ENCODE measurements around the gene UBE2V1. TPM values are rescaled to one million over a fixed set of nuclear protein-coding genes. Genes with fewer than 3 reads are reported as not detected.
"Not testable (repeated sequence)": the region's sequence is repeated elsewhere in the genome, so short reads cannot be mapped to it uniquely, and the experiment has no call there.

UBE2V1 gene
- total RNA-seq, 6 donors from 2014 or later: 50.3 to 116 (median 69.9) TPM

GRCh38 chr20:50066161-50066834, 46.7 kb downstream of the UBE2V1 start:
- 91 to 98% methylated on average over 9 to 10 of the region's 10 CpGs for WGBS, 2 donors
- no peaks in the 10 kb centered on the region for H3K27me3 ChIP-seq
- peaks cover 4 to 8% (median 6%) of the 10 kb centered on the region in 4 donors for H3K4me1 ChIP-seq
- TF ChIP-seq EP300 (IDR thresholded peaks at IDR 0.05) (no peak), POLR2AphosphoS5 (IDR thresholded peaks at IDR 0.05) (no peak)
- ATAC-seq (ENCODE audit: low FRiP score in 2 of 2) (no peak), DNase-seq (no peak)
- no peak overlapping the region for H3K27ac ChIP-seq
- H3K9me3 ChIP-seq: no peaks in the 10 kb centered on the region
- H3K36me3 ChIP-seq: no peaks in the 10 kb centered on the region
- H3K4me3 ChIP-seq: no peak overlapping the region

GRCh38 chr20:50065325-50065615, 47.7 kb downstream of the UBE2V1 start:
- Histone ChIP-seq H3K9me3 (no peaks in the 10 kb centered on the region), H3K27ac (no peak overlapping the region), H3K36me3 (no peaks in the 10 kb centered on the region), H3K4me1 (peaks cover 0 to 4% (median 0%) of the 10 kb centered on the region in 4 donors), H3K4me3 (no peak overlapping the region), H3K27me3 (no peaks in the 10 kb centered on the region)
- no peak for ATAC-seq (ENCODE audit: low FRiP score in 2 of 2)
- no peak for TF ChIP-seq POLR2AphosphoS5 (IDR thresholded peaks at IDR 0.05)
- TF ChIP-seq POLR2A (IDR thresholded peaks at IDR 0.05): no peak
- TF ChIP-seq CTCF (IDR thresholded peaks at IDR 0.05): no peak
- TF ChIP-seq EP300 (IDR thresholded peaks at IDR 0.05): no peak
- DNase-seq: no peak
- WGBS, 2 donors: 90% methylated on average over 3 of the region's 3 CpGs; no CpG with 5 or more reads in 1 of the 2 donors

DNA sequence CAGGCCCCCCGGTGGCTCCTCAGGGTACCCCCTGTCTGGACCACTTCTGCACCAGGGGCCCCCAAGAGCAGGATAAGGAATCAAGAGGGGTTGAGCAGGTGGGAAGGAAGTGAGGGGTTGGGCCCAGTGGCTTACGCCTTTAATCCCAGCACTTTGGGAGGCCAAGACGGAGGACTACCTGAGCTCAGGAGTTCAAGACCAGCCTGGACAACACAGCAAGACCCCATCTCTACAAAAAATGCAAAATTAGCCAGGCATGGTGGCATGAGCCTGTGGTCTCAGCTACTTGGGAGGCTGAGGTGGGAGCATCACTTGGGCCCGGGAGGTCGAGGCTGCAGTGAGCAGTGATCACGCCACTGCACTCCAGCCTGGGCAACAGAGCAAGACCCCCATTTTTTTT, 49.2 kb downstream of the UBE2V1 start:
- WGBS, 2 donors: 82 to 94% methylated on average over 5 to 6 of the region's 6 CpGs

DNA sequence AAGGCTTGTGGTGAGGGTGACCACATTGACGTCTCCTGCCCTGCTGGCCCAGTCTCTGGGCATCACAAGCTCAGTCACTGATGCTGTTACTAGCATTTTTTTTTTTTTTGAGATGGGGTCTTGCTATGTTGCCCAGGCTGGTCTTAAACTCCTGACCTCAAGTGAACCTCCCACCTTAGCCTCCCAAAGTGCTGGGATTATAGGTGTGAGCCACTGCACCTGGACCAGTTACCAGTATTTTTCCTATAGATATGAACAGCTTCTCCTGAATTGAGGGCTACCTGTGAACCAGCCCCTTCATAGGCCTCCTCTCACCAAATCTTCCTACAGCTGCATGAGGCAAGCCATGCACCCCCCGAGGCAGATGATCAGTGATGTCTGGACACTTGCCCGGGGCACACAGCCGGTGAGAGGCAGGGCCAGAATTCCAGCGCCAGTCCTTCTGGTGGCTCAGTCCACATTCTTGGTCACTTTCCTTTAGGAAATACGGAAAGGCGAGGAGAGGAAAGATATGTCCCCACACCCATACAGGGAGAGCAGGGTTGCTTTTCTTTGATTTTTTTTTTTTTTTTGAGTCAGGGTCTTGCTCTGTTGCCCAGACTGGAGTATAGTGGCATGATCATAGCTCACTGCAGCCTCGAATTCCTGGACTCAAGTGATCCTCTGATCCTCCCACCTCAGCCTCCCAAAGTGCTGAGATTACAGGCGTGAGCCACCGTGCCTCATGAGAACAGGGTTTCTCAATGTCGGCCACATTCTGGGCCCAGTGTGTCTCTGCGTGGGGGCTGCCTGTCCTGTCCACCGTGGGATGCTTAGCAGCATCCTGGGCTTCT, 50.7 kb downstream of the UBE2V1 start:
- Histone ChIP-seq H3K4me1 (no peaks in the 10 kb centered on the region), H3K36me3 (no peaks in the 10 kb centered on the region), H3K9me3 (no peaks in the 10 kb centered on the region), H3K27ac (no peak overlapping the region), H3K27me3 (no peaks in the 10 kb centered on the region), H3K4me3 (no peak overlapping the region)
- WGBS, 2 donors: 82 to 84% methylated on average over 10 to 13 of the region's 13 CpGs
- ATAC-seq (ENCODE audit: low FRiP score in 2 of 2): no peak
- TF ChIP-seq POLR2A (IDR thresholded peaks at IDR 0.05) (no peak), EP300 (IDR thresholded peaks at IDR 0.05) (no peak), CTCF (IDR thresholded peaks at IDR 0.05) (no peak), POLR2AphosphoS5 (IDR thresholded peaks at IDR 0.05) (no peak)
- no peak for DNase-seq

More for the DNA sequence above, 49.2 kb downstream of the UBE2V1 start:
- not testable (repeated sequence) for H3K27ac ChIP-seq; H3K9me3 ChIP-seq; DNase-seq; H3K4me1 ChIP-seq; H3K27me3 ChIP-seq; H3K4me3 ChIP-seq; H3K36me3 ChIP-seq; ATAC-seq (ENCODE audit: low FRiP score in 2 of 2)

GRCh38 chr20:50061151-50062005, 51.6 kb downstream of the UBE2V1 start:
- H3K27ac ChIP-seq: no peak overlapping the region
- no peaks in the 10 kb centered on the region for H3K4me1 ChIP-seq
- H3K4me3 ChIP-seq: no peak overlapping the region
- no peaks in the 10 kb centered on the region for H3K27me3 ChIP-seq
- no peaks in the 10 kb centered on the region for H3K9me3 ChIP-seq
- 84 to 90% methylated on average over 5 to 6 of the region's 6 CpGs for WGBS, 2 donors
- ATAC-seq (ENCODE audit: low FRiP score in 2 of 2) (no peak), DNase-seq (no peak)
- no peak for TF ChIP-seq EP300 (IDR thresholded peaks at IDR 0.05)
- no peak for TF ChIP-seq POLR2A (IDR thresholded peaks at IDR 0.05)
- no peak for TF ChIP-seq CTCF (IDR thresholded peaks at IDR 0.05)
- TF ChIP-seq POLR2AphosphoS5 (IDR thresholded peaks at IDR 0.05): no peak
- H3K36me3 ChIP-seq: no peaks in the 10 kb centered on the region
